Stimulated activated memory B cell treated with anti-CD40 and anti-IgM and Interleukin-4, amounts not matched to agents 10 μg/mL and 1 μg/mL and 100 μg/mL, for 72 hours (primary cell): ENCODE data around the gene DDX56.
"Not testable (repeated sequence)": the region's sequence is repeated elsewhere in the genome, so short reads cannot be mapped to it uniquely, and the experiment has no call there.

ENCODE experiments used
- ATAC-seq: fragments of 150-1000 bp; cut with Tn5 transposase; 2 replicates; pipeline ENCODE4 v1.10.0; 2021
- H3K27ac Mint-ChIP-seq: one replicate; pipeline ENCODE4 v1.8.0; 2022; ENCODE audit warnings: mild to moderate bottlenecking, mixed read lengths
- H3K27me3 Mint-ChIP-seq: one replicate; pipeline ENCODE4 v1.8.0; 2022; ENCODE audit warnings: mixed read lengths
- H3K36me3 Mint-ChIP-seq: one replicate; pipeline ENCODE4 v1.8.0; 2022; ENCODE audit warnings: mixed read lengths
- H3K4me1 Mint-ChIP-seq: one replicate; pipeline ENCODE4 v1.8.0; 2022; ENCODE audit warnings: mixed read lengths
- H3K4me3 Mint-ChIP-seq: one replicate; pipeline ENCODE4 v1.8.0; 2022; ENCODE audit warnings: mild to moderate bottlenecking, moderate library complexity, mixed read lengths
- H3K9me3 Mint-ChIP-seq: one replicate; pipeline ENCODE4 v1.8.0; 2022; ENCODE audit warnings: mixed read lengths

The DDX56 gene

DNA sequence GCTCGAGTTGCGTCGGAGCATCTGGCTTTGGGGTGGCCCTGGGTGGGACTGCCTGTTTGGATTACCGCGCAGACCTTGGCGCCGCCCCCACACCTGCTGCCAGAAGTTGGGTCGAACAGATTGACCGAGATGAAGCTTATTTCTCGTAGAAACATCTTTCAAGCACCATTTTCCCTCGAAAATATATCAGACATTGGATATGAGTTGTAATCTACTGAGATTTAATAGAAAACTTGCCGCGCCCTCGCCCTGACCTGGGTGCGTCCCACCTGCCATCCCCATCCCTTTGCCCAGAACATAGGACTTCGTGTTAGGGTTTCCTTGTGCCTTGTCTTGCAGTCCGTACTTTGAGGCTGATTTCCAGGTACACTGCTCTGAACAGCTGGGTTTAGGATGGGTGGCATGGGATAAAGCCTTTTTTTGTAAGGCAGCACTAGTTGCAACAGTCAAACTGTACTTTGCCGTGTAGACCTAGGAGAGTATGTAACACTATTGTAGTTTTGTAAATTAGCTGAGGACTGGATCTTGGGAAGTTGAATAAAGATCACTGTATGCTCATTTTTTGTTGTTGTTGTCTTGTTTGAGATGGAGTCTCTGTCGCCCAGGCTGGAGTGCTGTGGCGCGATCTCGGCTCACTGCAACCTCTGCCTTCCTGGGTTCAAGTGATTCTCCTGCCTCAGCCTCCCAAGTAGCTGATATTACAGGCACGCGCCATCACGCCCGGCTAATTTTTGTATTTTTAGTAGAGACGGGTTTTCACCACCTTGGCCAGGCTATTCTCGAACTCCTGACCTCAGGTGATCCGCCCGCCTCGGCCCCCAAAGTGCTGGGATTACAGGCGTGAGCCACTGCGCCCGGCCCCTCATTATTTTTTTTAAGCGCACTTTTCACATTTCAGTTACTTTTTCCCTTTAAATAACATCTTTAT, 33.7 kb upstream of the DDX56 start:
- H3K9me3 Mint-ChIP-seq: no peaks in the 10 kb centered on the region
- H3K36me3 Mint-ChIP-seq: peaks cover 7% of the 10 kb centered on the region
- no peaks in the 10 kb centered on the region for H3K27me3 Mint-ChIP-seq
- H3K27ac Mint-ChIP-seq: peak overlapping the region; percentile 90
- no peak for ATAC-seq
- H3K4me1 Mint-ChIP-seq: peaks cover 46% of the 10 kb centered on the region
- H3K4me3 Mint-ChIP-seq: peak overlapping the region; percentile 97

DNA sequence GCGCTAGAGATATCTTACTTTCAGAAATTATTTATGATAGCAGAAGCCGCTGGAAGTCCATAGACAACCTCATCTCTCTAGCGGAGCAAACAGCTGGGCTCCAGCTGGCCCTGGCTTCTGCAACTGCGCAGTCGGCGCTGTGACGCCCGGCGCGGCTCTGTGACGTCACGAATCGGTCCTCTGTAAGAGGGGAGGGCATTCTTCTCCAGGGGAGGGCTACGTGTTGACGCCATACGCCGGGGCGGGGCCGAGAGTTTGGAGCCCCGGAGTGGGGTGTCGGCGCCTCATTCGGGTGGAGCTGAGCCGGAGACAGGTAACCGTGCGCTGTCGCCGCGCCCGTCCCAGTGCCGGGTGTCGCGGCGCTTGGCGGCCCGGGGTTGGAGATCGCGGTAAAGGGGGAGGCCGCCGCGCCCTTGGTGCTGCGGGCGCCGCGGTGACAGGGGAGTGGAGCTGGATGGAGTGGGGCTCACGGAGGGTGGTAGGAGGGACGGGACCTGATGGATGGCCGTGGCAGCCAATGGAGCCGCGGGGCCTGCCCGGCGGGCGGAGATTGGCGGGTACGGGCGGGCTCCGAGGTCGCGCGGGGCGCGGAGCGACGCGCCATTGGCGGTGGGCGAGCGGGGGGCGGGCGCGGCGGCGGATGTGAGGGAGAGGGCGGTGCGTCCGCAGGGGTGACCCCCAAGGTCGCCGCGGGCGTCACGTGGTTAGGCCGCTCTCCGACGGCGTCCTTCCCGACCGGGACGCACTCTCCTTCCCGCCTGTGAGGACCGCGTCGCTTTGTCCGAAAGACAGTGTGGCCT, 32.8 kb upstream of the DDX56 start, which contains the start of gene OGDH:
Gene OGDH, plus strand, starts transcription at position 287 of the 800 bp plus-strand sequence. CDS start 17,717 bp downstream, outside the sequence.
- Mint-ChIP-seq H3K4me1 (peaks cover 45% of the 10 kb centered on the region), H3K27ac (peak within 1 kb of the TSS; percentile 90), H3K27me3 (no peaks in the 10 kb centered on the region), H3K4me3 (peak within 1 kb of the TSS; percentile 97), H3K36me3 (peaks cover 7% of the 10 kb centered on the region), H3K9me3 (no peaks in the 10 kb centered on the region)
- ATAC-seq: peak; percentile 99

DNA sequence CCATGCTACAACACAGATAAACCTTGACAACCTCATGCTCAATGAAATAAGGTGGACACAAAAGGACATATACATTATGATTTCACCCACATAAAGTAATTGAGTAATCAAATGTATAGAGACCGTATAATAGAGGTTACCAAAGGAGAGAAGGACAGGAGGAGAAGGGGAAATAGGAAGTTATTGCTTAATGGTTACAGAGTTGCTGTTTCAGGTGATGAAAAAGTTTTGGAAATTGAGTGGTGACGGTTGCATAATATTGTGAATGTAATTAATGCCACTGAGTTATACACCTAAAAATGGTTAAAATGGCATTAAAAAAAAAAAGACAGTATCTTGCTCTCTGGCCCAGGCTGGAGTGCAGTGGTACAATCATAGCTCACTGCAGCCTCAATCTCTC, 31.2 kb upstream of the DDX56 start:
- Mint-ChIP-seq H3K36me3 (peaks cover 1% of the 10 kb centered on the region), H3K27ac (no peak overlapping the region), H3K4me1 (peaks cover 44% of the 10 kb centered on the region), H3K9me3 (no peaks in the 10 kb centered on the region), H3K4me3 (no peak overlapping the region), H3K27me3 (no peaks in the 10 kb centered on the region)
- ATAC-seq: no peak

DNA sequence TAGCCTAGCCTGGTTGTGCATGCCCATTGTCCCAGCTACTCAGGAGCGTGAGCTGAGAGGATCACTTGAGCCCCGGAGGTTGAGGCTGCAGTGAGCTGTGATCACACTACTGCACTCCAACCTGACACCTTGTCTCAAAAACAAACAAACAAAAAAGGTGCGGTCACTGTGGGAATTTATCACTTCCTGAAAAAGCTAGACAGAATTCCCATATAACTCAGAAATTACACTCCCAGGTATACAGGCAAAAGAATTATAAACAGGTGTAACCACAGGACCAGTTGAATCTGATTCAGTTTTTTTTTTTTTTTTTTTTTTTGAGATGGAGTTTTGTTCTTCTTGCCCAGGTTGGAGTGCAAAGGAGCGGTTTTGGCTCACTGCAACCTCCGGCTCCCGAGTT, 29.5 kb upstream of the DDX56 start:
- no peak for ATAC-seq
- Mint-ChIP-seq H3K9me3 (no peaks in the 10 kb centered on the region), H3K36me3 (no peaks in the 10 kb centered on the region), H3K4me3 (no peak overlapping the region), H3K27ac (no peak overlapping the region), H3K27me3 (no peaks in the 10 kb centered on the region), H3K4me1 (peaks cover 33% of the 10 kb centered on the region)

DNA sequence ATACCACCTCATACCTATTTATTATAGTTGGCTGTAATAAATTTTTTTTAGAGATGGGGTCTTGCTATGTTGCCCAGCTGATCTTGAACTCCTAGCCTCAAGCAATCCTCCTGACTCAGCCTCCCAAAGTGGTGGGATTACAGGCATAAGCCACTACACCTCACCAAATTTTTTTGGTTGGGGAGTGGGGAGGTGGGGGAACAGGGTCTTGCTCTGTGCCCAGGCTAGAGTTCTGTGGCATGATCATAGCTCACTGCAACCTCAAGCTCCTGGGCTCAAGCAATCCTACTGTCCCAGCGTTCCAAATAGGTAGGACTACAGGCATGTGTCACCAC, 28.8 kb upstream of the DDX56 start:
- H3K27me3 Mint-ChIP-seq: no peaks in the 10 kb centered on the region
- no peak overlapping the region for H3K27ac Mint-ChIP-seq
- peaks cover 26% of the 10 kb centered on the region for H3K4me1 Mint-ChIP-seq
- no peaks in the 10 kb centered on the region for H3K9me3 Mint-ChIP-seq
- H3K36me3 Mint-ChIP-seq: no peaks in the 10 kb centered on the region
- no peak overlapping the region for H3K4me3 Mint-ChIP-seq
- ATAC-seq: no peak

DNA sequence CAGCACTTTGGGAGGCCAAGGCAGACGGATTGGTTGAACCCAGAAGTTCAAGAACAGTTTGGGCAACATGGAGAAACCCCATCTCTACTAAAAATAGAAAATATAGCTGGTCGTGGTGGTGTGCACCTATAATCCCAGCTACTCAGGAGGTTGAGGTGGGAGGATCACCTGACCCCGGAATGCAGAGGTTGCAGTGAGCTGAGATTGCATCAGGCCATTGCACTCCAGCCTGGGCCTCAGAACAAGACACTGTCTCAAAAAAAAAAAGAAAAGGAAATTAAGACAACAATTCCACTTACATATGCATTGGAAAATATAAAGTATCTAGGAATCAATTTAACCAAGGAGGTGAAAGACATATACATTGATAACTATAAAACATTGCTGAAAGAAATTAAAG, 25.5 kb upstream of the DDX56 start:
- no peaks in the 10 kb centered on the region for H3K9me3 Mint-ChIP-seq
- no peak for ATAC-seq
- H3K4me3 Mint-ChIP-seq: no peak overlapping the region
- no peak overlapping the region for H3K27ac Mint-ChIP-seq
- peaks cover 16% of the 10 kb centered on the region for H3K4me1 Mint-ChIP-seq
- peaks cover 11% of the 10 kb centered on the region for H3K27me3 Mint-ChIP-seq
- no peaks in the 10 kb centered on the region for H3K36me3 Mint-ChIP-seq

DNA sequence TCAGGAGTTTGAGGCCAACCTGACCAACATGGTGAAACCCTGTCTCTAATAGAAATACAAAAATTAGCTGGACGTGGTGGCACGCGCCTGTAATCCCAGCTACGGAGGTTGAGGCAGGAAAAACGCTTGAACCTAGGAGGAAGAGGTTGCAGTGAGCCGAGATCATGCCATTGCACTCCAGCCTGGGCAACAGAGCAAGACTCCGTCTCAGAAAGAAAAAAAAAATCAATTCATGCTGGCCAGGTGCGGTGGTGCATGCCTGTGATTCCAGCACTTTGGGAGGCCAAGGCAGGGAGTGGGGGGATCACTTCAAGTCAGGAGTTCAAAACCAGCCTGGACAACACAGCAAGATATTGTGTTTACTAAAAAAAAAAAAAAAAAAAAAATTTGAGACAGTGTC, 23.5 kb upstream of the DDX56 start:
- H3K36me3 Mint-ChIP-seq, H3K9me3 Mint-ChIP-seq, H3K27ac Mint-ChIP-seq, H3K4me3 Mint-ChIP-seq, ATAC-seq: not testable (repeated sequence)
- Mint-ChIP-seq H3K27me3 (peaks cover 28% of the 10 kb centered on the region), H3K4me1 (peaks cover 14% of the 10 kb centered on the region)

DNA sequence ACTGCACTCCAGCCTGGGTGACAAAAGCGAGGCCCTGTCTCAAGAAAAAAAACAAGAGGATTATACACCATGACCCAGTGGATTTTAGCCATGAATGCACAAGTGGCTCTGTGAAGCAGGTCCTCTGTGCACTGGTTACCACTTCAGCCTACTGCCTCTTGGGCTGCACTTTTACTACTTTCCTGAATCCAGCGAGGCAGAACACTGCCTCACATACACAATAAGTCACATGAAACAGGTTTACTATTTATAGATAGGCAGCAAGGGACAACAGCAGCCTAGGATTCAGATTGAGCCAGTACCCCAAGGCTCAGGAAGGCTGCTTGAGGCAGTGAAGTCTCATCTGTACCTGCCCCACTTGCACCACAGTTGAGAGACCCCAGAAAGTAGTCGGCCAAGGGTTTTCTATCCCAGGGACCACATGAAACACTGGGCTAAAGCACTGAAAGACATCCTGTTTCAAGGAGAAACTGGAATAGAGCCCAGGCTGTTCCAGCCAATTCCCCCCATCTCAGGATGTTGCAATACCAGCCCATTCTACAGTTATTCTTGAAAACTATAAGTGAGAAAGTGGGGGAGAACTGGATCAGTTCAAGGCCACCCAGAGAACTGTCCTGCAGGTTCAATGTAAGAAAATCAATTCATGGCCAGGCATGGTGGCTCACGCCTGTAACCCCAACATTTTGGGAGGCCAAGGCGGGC, 22.4 kb upstream of the DDX56 start:
- Mint-ChIP-seq H3K9me3 (no peaks in the 10 kb centered on the region), H3K4me1 (peaks cover 3% of the 10 kb centered on the region), H3K27me3 (peaks cover 28% of the 10 kb centered on the region), H3K4me3 (no peak overlapping the region), H3K36me3 (no peaks in the 10 kb centered on the region), H3K27ac (peak overlapping the region; percentile 46)
- no peak for ATAC-seq

DNA sequence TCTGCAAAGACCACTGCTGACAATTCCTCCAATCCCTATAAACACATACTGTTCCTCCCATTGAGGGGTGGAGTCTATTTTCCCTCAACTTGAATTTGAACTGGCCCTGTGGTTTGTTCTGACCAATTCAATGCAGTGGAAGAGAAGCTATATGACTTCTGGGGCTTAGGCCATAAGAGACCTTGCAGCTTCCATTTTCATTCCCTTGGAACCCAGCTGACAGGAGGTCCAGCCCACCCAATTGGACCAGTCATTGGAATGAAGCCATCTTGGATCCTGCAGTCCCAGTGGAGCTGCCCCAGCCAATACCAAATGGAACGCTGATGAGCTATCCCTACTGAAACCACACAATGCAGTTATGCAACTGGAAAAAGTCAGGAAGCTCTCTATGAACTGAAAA, 17.2 kb upstream of the DDX56 start:
- no peak for ATAC-seq
- no peaks in the 10 kb centered on the region for H3K36me3 Mint-ChIP-seq
- H3K9me3 Mint-ChIP-seq: no peaks in the 10 kb centered on the region
- H3K4me3 Mint-ChIP-seq: no peak overlapping the region
- H3K4me1 Mint-ChIP-seq: peaks cover 9% of the 10 kb centered on the region
- H3K27ac Mint-ChIP-seq: no peak overlapping the region
- H3K27me3 Mint-ChIP-seq: peaks cover 20% of the 10 kb centered on the region

DNA sequence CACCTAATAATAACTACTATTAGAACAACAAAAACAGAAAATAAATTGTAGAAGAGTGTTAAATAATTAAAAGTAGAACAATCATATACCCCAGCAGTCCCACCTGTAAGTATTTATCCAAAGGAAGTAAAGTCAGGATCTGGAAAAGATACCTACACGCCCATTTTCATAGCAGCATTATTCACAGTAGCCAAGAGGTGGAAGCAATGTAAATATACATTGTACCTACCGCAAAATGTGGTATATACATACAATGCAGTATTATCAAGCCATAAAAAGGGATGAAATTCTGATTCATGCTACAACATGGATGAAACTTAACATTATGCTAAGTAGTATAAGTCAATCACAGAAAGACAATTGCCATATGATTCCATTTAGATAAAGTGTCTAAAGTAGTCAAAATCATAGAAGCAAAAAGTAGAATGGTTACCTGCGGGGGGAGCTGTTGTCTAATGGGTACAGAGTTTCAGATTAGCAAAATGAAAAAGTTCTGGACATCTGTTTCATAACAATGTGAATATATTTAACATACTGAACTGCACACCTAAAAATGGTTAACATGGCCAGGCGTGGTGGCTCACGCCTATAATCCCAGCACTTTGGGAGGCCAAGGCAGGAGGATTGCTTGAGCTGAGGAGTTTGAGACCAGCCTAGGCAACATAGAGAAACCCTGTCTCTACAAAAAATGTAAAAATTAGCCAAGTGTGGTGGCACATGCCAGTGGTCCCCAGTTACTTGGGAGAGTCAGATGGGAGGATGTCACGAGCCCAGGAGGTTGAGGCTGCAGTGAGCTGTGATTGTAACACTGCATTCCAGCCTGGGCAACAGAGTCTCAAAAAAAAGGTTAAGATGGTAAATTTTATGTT, 14.4 kb upstream of the DDX56 start:
- no peaks in the 10 kb centered on the region for H3K36me3 Mint-ChIP-seq
- H3K27me3 Mint-ChIP-seq: peaks cover 6% of the 10 kb centered on the region
- H3K27ac Mint-ChIP-seq: peak overlapping the region; percentile 8
- peaks cover 9% of the 10 kb centered on the region for H3K4me1 Mint-ChIP-seq
- H3K4me3 Mint-ChIP-seq: no peak overlapping the region
- H3K9me3 Mint-ChIP-seq: no peaks in the 10 kb centered on the region
- ATAC-seq: peak; percentile 55

DNA sequence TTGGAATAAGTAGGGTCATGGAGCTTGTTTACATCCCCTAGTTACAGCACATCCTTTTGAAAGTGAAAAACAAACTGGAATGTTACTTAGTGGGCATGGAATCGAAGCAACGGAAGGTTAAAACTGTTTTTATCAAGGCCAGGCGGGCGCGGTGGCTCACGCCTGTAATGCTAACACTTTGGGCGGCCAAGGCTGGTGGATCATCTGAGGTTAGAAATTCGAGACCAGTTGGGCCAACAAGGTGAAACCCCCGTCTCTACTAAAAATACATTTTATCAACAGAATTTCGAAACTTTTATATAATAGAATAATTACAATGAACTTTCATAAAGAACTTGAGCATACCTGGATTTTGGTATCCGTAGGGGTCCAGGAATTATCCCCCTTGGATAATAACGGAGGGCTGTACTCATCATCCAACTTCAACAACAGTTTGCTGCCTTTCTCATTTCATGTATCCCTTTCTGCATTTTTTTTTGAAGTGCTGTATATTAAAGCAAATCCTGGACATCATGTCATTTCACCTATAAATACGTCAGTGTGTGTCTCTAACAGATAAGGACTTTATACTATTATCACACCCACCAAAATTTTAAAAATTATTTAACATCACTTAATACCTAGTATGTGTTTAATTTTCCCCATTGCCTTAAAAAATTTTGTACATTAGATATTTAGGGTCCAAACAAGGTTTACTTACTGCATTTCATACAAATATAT, 9.6 kb upstream of the DDX56 start:
- Mint-ChIP-seq H3K4me3 (peak overlapping the region; percentile 74), H3K27me3 (no peaks in the 10 kb centered on the region), H3K9me3 (no peaks in the 10 kb centered on the region), H3K36me3 (peaks cover 19% of the 10 kb centered on the region), H3K27ac (peak overlapping the region; percentile 90), H3K4me1 (peaks cover 33% of the 10 kb centered on the region)
- ATAC-seq: no peak

DNA sequence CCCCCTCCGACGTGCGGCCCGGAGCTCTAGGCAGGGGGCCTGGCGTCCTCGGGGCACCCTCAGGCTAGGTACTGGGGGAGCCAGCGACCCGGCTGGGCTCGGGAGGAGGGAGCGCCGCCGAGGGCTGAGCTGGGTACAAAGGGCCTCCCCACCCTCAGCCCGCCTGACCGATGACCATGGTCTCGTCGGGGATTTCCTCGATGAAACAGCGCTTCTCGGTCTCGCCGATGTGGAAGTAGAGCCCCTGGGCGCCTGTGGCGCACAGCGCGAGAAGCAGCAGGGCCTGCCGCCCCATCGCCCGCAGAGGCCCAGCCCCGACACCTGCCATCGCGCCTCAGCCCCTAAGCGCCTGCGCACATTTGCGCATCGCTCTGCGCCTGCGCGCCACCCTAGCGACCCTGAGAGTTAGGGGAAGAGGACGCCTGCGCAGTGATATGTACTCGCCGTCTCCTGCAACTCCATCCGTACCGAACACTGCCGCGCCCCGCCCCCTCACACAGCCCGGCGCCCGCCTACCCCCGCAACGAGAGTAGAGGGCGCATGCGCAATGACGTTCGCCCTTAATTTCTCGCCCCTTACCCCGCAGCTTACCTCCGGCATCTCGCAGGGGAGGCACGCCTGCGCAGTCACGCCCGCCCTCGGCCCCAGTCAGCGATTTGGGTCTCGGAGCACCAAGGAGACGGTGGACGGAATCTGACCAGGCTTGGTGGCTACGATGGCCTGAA, 8.3 kb upstream of the DDX56 start, which contains the start of gene TMED4:
Gene TMED4, minus strand, starts transcription at position 353 of the 725 bp plus-strand sequence. Its CDS starts 25 bp downstream, at position 328.
- Mint-ChIP-seq H3K4me3 (peak within 1 kb of the TSS; percentile 74), H3K36me3 (peaks cover 19% of the 10 kb centered on the region)

More for the DNA sequence above, 8.3 kb upstream of the DDX56 start, which contains the start of gene TMED4:
- Mint-ChIP-seq H3K27ac (peak within 1 kb of the TSS; percentile 90), H3K4me1 (peaks cover 27% of the 10 kb centered on the region), H3K9me3 (no peaks in the 10 kb centered on the region), H3K27me3 (no peaks in the 10 kb centered on the region)
- ATAC-seq: peak; percentile 96
